Liver (tissue), 9 donors: ENCODE measurements around the gene HOXD9. TPM values are rescaled to one million over a fixed set of nuclear protein-coding genes. Genes with fewer than 3 reads are reported as not detected.

ENCODE experiments used
- DNase-seq: peaks from one replicate; pipeline ENCODE4 v3.0.0-alpha.2; 2017; ENCODE audit warnings: low spot score
- H3K27ac ChIP-seq, 2 donors: one replicate each; pipeline ENCODE4 v1.7.0; 2013; ENCODE audit warnings: inconsistent platforms in 2 of 2, low read length in 2 of 2, control low read depth in 1 of 2, low read depth in 1 of 2, mild to moderate bottlenecking in 1 of 2
- H3K27me3 ChIP-seq, 4 donors: one replicate each; pipeline versions ENCODE4 v1.6.1 to v1.7.0; 2013; ENCODE audit warnings: low read length in 3 of 4, inconsistent platforms in 1 of 4, mild to moderate bottlenecking in 1 of 4, moderate library complexity in 1 of 4; ENCODE audit not compliant: control insufficient read depth in 4 of 4, insufficient read depth in 4 of 4
- H3K36me3 ChIP-seq, 4 donors: one replicate each; pipeline versions ENCODE4 v1.6.1 to v1.7.0; 2013; ENCODE audit warnings: low read length in 3 of 4, mild to moderate bottlenecking in 3 of 4, low read depth in 1 of 4, moderate library complexity in 1 of 4; ENCODE audit not compliant: control insufficient read depth in 4 of 4, insufficient read depth in 3 of 4
- H3K4me1 ChIP-seq, 4 donors: one replicate each; pipeline versions ENCODE4 v1.6.1 to v1.7.0; 2013; ENCODE audit warnings: low read length in 3 of 4, mild to moderate bottlenecking in 3 of 4, moderate library complexity in 1 of 4; ENCODE audit not compliant: control insufficient read depth in 4 of 4, insufficient read depth in 4 of 4
- H3K4me3 ChIP-seq, 3 donors: one replicate each; pipeline versions ENCODE4 v1.6.1 to v1.7.0; 2013; ENCODE audit warnings: low read length in 3 of 3, control low read depth in 1 of 3, low read depth in 1 of 3, mild to moderate bottlenecking in 1 of 3
- H3K9ac ChIP-seq, 2 donors: one replicate each; pipeline ENCODE4 v1.7.0; 2013; ENCODE audit warnings: low read length in 2 of 2, mild to moderate bottlenecking in 2 of 2, moderate library complexity in 2 of 2, control low read depth in 1 of 2, low read depth in 1 of 2
- H3K9me3 ChIP-seq, 4 donors: one replicate each; pipeline versions ENCODE4 v1.6.1 to v1.7.0; 2013; ENCODE audit warnings: low read length in 3 of 4; ENCODE audit not compliant: control insufficient read depth in 4 of 4
- ATF3 ChIP-seq: IDR thresholded peaks from 2 replicates; pipeline ENCODE4 v1.6.1; 2016; ENCODE audit warnings: antibody characterized with exemption
- CTCF ChIP-seq: fragments of 150-350 bp; IDR thresholded peaks from 2 replicates; pipeline ENCODE4 v1.5.1; 2017; ENCODE audit warnings: improper control_type of control experiment, low read depth, low read length; ENCODE audit not compliant: missing input control
- EGR1 ChIP-seq, 2 donors: IDR thresholded peaks; 2 replicates each; pipeline ENCODE4 v1.6.1; 2016 to 2018; ENCODE audit warnings: antibody characterized with exemption in 2 of 2, low read depth in 2 of 2
- FOXA1 ChIP-seq: IDR thresholded peaks from 2 replicates; pipeline ENCODE4 v1.6.1; 2016; ENCODE audit warnings: antibody characterized with exemption
- FOXA2 ChIP-seq: IDR thresholded peaks from 2 replicates; pipeline ENCODE4 v1.6.1; 2016; ENCODE audit warnings: antibody characterized with exemption
- GABPA ChIP-seq, 2 donors: IDR thresholded peaks in 1 of 2; conservative IDR thresholded peaks in 1 of 2; 2 replicates each; pipeline ENCODE4 v1.6.1; 2016; ENCODE audit warnings: antibody characterized with exemption in 2 of 2, mild to moderate bottlenecking in 1 of 2, moderate library complexity in 1 of 2
- HNF4A ChIP-seq, 2 donors: conservative IDR thresholded peaks; 2 replicates each; pipeline ENCODE4 v1.6.1; 2016; ENCODE audit warnings: antibody characterized with exemption in 2 of 2, mild to moderate bottlenecking in 2 of 2
- HNF4G ChIP-seq: IDR thresholded peaks from 2 replicates; pipeline ENCODE4 v1.6.1; 2016; ENCODE audit warnings: antibody characterized with exemption
- JUND ChIP-seq, 2 donors: IDR thresholded peaks; 2 replicates each; pipeline ENCODE4 v1.6.1; 2016; ENCODE audit warnings: antibody characterized with exemption in 2 of 2
- RAD21 ChIP-seq, 2 donors: IDR thresholded peaks; 2 replicates each; pipeline ENCODE4 v1.6.1; 2016; ENCODE audit warnings: antibody characterized with exemption in 2 of 2, mild to moderate bottlenecking in 2 of 2
- REST ChIP-seq: IDR thresholded peaks from 2 replicates; pipeline ENCODE4 v1.6.1; 2016; ENCODE audit warnings: antibody characterized with exemption, mild to moderate bottlenecking
- RXRA ChIP-seq, 2 donors: IDR thresholded peaks; 2 replicates each; pipeline ENCODE4 v1.6.1; 2017 to 2018; ENCODE audit warnings: antibody characterized with exemption in 2 of 2, mild to moderate bottlenecking in 1 of 2
- SP1 ChIP-seq: IDR thresholded peaks from 2 replicates; pipeline ENCODE4 v1.6.1; 2018; ENCODE audit warnings: antibody characterized with exemption, mild to moderate bottlenecking
- WGBS: extraction: QIAGEN DNeasy Blood & Tissue Kit; methylation state at CpG from one replicate; pipeline ENCODE4 v1.1.7; 2013; 5-methylcytosine and 5-hydroxymethylcytosine counted together
- polyA plus RNA-seq, 2 donors: library from polyadenylated mRNA; stranded (reverse) in 1 of 2; unstranded in 1 of 2; fragments of 200-250 nt in 1 of 2; fragments of >200 nt in 1 of 2; fragmentation: Nextera tagmentation in 1 of 2; extraction: Ambion mirVana in 1 of 2; gene quantifications; one replicate each; pipeline versions ENCODE4 v1.2.1 to v1.2.3, GENCODE V29; 2013 to 2015
- total RNA-seq, 2 donors: library from RNA; depleted of rRNA; stranded (reverse); fragments of >200 nt; gene quantifications; one replicate each; pipeline ENCODE4 v1.2.3, GENCODE V29; 2014
- donor health status: healthy.
- donor health status: healthy.
- donor health status: healthy.
- donor health status: healthy.
- donor health status: healthy.

The HOXD9 gene
- total and polyA plus RNA-seq, 4 donors, result 0.07 TPM; not detected in 3

GRCh38 chr2:176102309-176102866 lies 20.1 kb upstream of the HOXD9 start:
- DNase-seq, result no peak
- no peak overlapping the region for H3K4me3 ChIP-seq
- WGBS, result 16% methylated on average over 7 of the region's 7 CpGs
- TF ChIP-seq SP1, result no peak
- TF ChIP-seq ATF3, result no peak
- H3K9ac ChIP-seq, result no peak overlapping the region
- peaks cover 0 to 23% (median 6%) of the 10 kb centered on the region in 4 donors for H3K4me1 ChIP-seq
- H3K27me3 ChIP-seq, result peaks cover 27 to 70% (median 37%) of the 10 kb centered on the region in 4 donors
- no peak overlapping the region for H3K27ac ChIP-seq
- no peaks in the 10 kb centered on the region for H3K36me3 ChIP-seq
- no peaks in the 10 kb centered on the region for H3K9me3 ChIP-seq

GRCh38 chr2:176103194-176103593 lies 19.3 kb upstream of the HOXD9 start:
- no peak overlapping the region for H3K9ac ChIP-seq
- H3K27ac ChIP-seq, result no peak overlapping the region
- 25% methylated on average over 7 of the region's 7 CpGs for WGBS
- peaks cover 0 to 21% (median 3%) of the 10 kb centered on the region in 4 donors for H3K4me1 ChIP-seq
- H3K36me3 ChIP-seq, result no peaks in the 10 kb centered on the region
- H3K27me3 ChIP-seq, result peaks cover 26 to 66% (median 37%) of the 10 kb centered on the region in 4 donors
- no peak overlapping the region for H3K4me3 ChIP-seq
- TF ChIP-seq REST (no peak), FOXA1 (no peak), JUND (IDR thresholded peaks at IDR 0.05) (no peak), RXRA (IDR thresholded peaks at IDR 0.05) (no peak), GABPA (IDR thresholded peaks at IDR 0.05 in 1 of 2, conservative IDR thresholded peaks at IDR 0.05 in 1 of 2) (no peak), RAD21 (IDR thresholded peaks at IDR 0.05) (no peak), FOXA2 (no peak), HNF4A (conservative IDR thresholded peaks at IDR 0.05) (no peak), CTCF (no peak), ATF3 (no peak), EGR1 (IDR thresholded peaks at IDR 0.05; ENCODE audit: low read depth in 2 of 2) (no peak), HNF4G (no peak)
- H3K9me3 ChIP-seq, result no peaks in the 10 kb centered on the region
- no peak for DNase-seq
